Esophagus squamous epithelium (tissue), 4 donors: ENCODE measurements around the gene SET.
"Not testable (repeated sequence)": the region's sequence is repeated elsewhere in the genome, so short reads cannot be mapped to it uniquely, and the experiment has no call there.

ENCODE experiments used
- CTCF ChIP-seq, 6 experiments: fragments of 450-650 bp in 4 of 6; fragments of 200-600 bp in 2 of 6; sonication (generic) in 2 of 6; IDR thresholded peaks; one replicate each; pipeline ENCODE4 v1.5.1; 2016 to 2019; ENCODE audit warnings: antibody characterized with exemption in 6 of 6, mild to moderate bottlenecking in 4 of 6, moderate library complexity in 4 of 6
- POLR2A ChIP-seq, 4 donors: fragments of 450-650 bp; IDR thresholded peaks; one replicate each; pipeline ENCODE4 v1.6.1; 2017; ENCODE audit warnings: antibody characterized with exemption in 4 of 4, mild to moderate bottlenecking in 4 of 4, moderate library complexity in 3 of 4

- not testable (repeated sequence) for TF ChIP-seq CTCF, POLR2A (IDR thresholded peaks at IDR 0.05)
Observed at GRCh38 chr9:128666481-128666941, 22.5 kb upstream of the SET start.
